ENCODE measurements around the gene DCST1.

DCST1 gene

GRCh38 chr1:154998201-154998780 is 35.3 kb upstream of the DCST1 start:
- Histone ChIP-seq H2AK5ac (ENCODE audit: low read length) (no peak overlapping the region), H3K27ac (ENCODE audit: low read depth, low read length) (no peak overlapping the region), H3K14ac (ENCODE audit: low read length) (no peak overlapping the region), H3K79me1 (ENCODE audit: low read length) (peaks cover 27% of the 10 kb centered on the region), H3K18ac (ENCODE audit: low read length) (no peak overlapping the region), H3K4ac (ENCODE audit: low read depth, low read length) (no peak overlapping the region), H3K23ac (ENCODE audit: low read length) (no peak overlapping the region), H3K27me3 (ENCODE audit: insufficient read depth, low read length) (no peaks in the 10 kb centered on the region), H4K8ac (ENCODE audit: low read depth, low read length) (no peak overlapping the region), H2AFZ (ENCODE audit: insufficient read depth, low read length, poor library complexity) (no peak overlapping the region), H2BK12ac (ENCODE audit: low read length) (no peak overlapping the region), H3K4me1 (ENCODE audit: control insufficient read depth in 1 of 2, insufficient read depth in 2 of 2, low read length in 2 of 2) (peaks cover 10 to 14% of the 10 kb centered on the region in 2 experiments), H3K36me3 (ENCODE audit: control insufficient read depth in 1 of 2, insufficient read depth in 2 of 2, low read length in 2 of 2) (no peaks in the 10 kb centered on the region), H3K79me2 (ENCODE audit: control insufficient read depth, insufficient read depth, low read length, poor library complexity) (peaks cover 11% of the 10 kb centered on the region), H3K9me3 (ENCODE audit: insufficient read depth, low read depth, low read length) (no peaks in the 10 kb centered on the region), H2BK5ac (ENCODE audit: low read depth, low read length, poor library complexity) (no peak overlapping the region), H3K4me3 (ENCODE audit: low read depth, low read length) (no peak overlapping the region), H4K12ac (ENCODE audit: low read depth, low read length) (no peak overlapping the region), H2BK120ac (ENCODE audit: insufficient read depth, low read length, poor library complexity) (no peak overlapping the region), H3K4me2 (ENCODE audit: low read length) (no peak overlapping the region), H3K9ac (ENCODE audit: low read length) (no peak overlapping the region), H4K91ac (ENCODE audit: low read depth, low read length) (no peak overlapping the region)
- DNase-seq: no peak
- no CpG with 5 or more reads among the region's 16 CpGs for WGBS (ENCODE audit: extremely low coverage, insufficient coverage, insufficient read length)

- no peaks in the 10 kb centered on the region for H3K9me3 ChIP-seq (ENCODE audit: insufficient read depth, low read depth, low read length)
- no peak overlapping the region for H2BK12ac ChIP-seq (ENCODE audit: low read length)
- peak overlapping the region; percentile 71 for H3K4me2 ChIP-seq (ENCODE audit: low read length)
- no peak overlapping the region for H4K91ac ChIP-seq (ENCODE audit: low read depth, low read length)
- WGBS (ENCODE audit: extremely low coverage, insufficient coverage, insufficient read length): no CpG with 5 or more reads among the region's 40 CpGs
- DNase-seq: peak; percentile 60 to 75
- H2AFZ ChIP-seq (ENCODE audit: insufficient read depth, low read length, poor library complexity): peak overlapping the region; percentile 71
- H3K27ac ChIP-seq (ENCODE audit: low read depth, low read length): no peak overlapping the region
- H3K79me1 ChIP-seq (ENCODE audit: low read length): peaks cover 33% of the 10 kb centered on the region
- H2AK5ac ChIP-seq (ENCODE audit: low read length): no peak overlapping the region
- no peak overlapping the region for H3K14ac ChIP-seq (ENCODE audit: low read length)
- no peak overlapping the region for H3K18ac ChIP-seq (ENCODE audit: low read length)
- no peak overlapping the region for H3K23ac ChIP-seq (ENCODE audit: low read length)
- peaks cover 10 to 14% of the 10 kb centered on the region in 2 experiments for H3K4me1 ChIP-seq (ENCODE audit: control insufficient read depth in 1 of 2, insufficient read depth in 2 of 2, low read length in 2 of 2)
- H2BK5ac ChIP-seq (ENCODE audit: low read depth, low read length, poor library complexity): no peak overlapping the region
- no peaks in the 10 kb centered on the region for H3K36me3 ChIP-seq (ENCODE audit: control insufficient read depth in 1 of 2, insufficient read depth in 2 of 2, low read length in 2 of 2)
- H3K79me2 ChIP-seq (ENCODE audit: control insufficient read depth, insufficient read depth, low read length, poor library complexity): peaks cover 15% of the 10 kb centered on the region
- H4K12ac ChIP-seq (ENCODE audit: low read depth, low read length): no peak overlapping the region
- no peak overlapping the region for H3K9ac ChIP-seq (ENCODE audit: low read length)
- no peaks in the 10 kb centered on the region for H3K27me3 ChIP-seq (ENCODE audit: insufficient read depth, low read length)
- H4K8ac ChIP-seq (ENCODE audit: low read depth, low read length): peak overlapping the region; percentile 23
- no peak overlapping the region for H3K4ac ChIP-seq (ENCODE audit: low read depth, low read length)
- no peak overlapping the region for H3K4me3 ChIP-seq (ENCODE audit: low read depth, low read length)
- peak overlapping the region; percentile 23 for H2BK120ac ChIP-seq (ENCODE audit: insufficient read depth, low read length, poor library complexity)
These were observed 34.6 kb upstream of the DCST1 start for GRCh38 chr1:154998818-154999570.

- DNase-seq: peak; percentile 60 to 70
- Histone ChIP-seq H3K4me2 (ENCODE audit: low read length) (peak overlapping the region; percentile 85), H4K12ac (ENCODE audit: low read depth, low read length) (peak overlapping the region; percentile 84), H2AFZ (ENCODE audit: insufficient read depth, low read length, poor library complexity) (peak overlapping the region; percentile 85), H4K8ac (ENCODE audit: low read depth, low read length) (peak overlapping the region; percentile 80), H3K18ac (ENCODE audit: low read length) (peak overlapping the region; percentile 95), H3K36me3 (ENCODE audit: control insufficient read depth in 1 of 2, insufficient read depth in 2 of 2, low read length in 2 of 2) (no peaks in the 10 kb centered on the region), H2BK5ac (ENCODE audit: low read depth, low read length, poor library complexity) (peak overlapping the region; percentile 91), H2BK120ac (ENCODE audit: insufficient read depth, low read length, poor library complexity) (peak overlapping the region; percentile 95), H3K9ac (ENCODE audit: low read length) (no peak overlapping the region), H3K9me3 (ENCODE audit: insufficient read depth, low read depth, low read length) (no peaks in the 10 kb centered on the region), H3K4me3 (ENCODE audit: low read depth, low read length) (peak overlapping the region; percentile 38), H2AK5ac (ENCODE audit: low read length) (peak overlapping the region; percentile 95), H3K14ac (ENCODE audit: low read length) (peak overlapping the region; percentile 82), H3K27ac (ENCODE audit: low read depth, low read length) (peak overlapping the region; percentile 90), H3K79me2 (ENCODE audit: control insufficient read depth, insufficient read depth, low read length, poor library complexity) (peaks cover 18% of the 10 kb centered on the region), H2BK12ac (ENCODE audit: low read length) (peak overlapping the region; percentile 98), H3K27me3 (ENCODE audit: insufficient read depth, low read length) (no peaks in the 10 kb centered on the region), H3K79me1 (ENCODE audit: low read length) (peaks cover 36% of the 10 kb centered on the region), H3K4ac (ENCODE audit: low read depth, low read length) (peak overlapping the region; percentile 90), H3K4me1 (ENCODE audit: control insufficient read depth in 1 of 2, insufficient read depth in 2 of 2, low read length in 2 of 2) (peaks cover 14% of the 10 kb centered on the region in 2 experiments), H4K91ac (ENCODE audit: low read depth, low read length) (peak overlapping the region; percentile 96), H3K23ac (ENCODE audit: low read length) (no peak overlapping the region)
- WGBS (ENCODE audit: extremely low coverage, insufficient coverage, insufficient read length): no CpG with 5 or more reads among the region's 50 CpGs
These were observed 33.8 kb upstream of the DCST1 start for GRCh38 chr1:154999571-155000410.

- peak overlapping the region; percentile 90 for H3K4ac ChIP-seq (ENCODE audit: low read depth, low read length)
- H3K14ac ChIP-seq (ENCODE audit: low read length): peak overlapping the region; percentile 82
- H3K4me2 ChIP-seq (ENCODE audit: low read length): peak overlapping the region; percentile 98
- H4K12ac ChIP-seq (ENCODE audit: low read depth, low read length): peak overlapping the region; percentile 94
- no peaks in the 10 kb centered on the region for H3K9me3 ChIP-seq (ENCODE audit: insufficient read depth, low read depth, low read length)
- peaks cover 36% of the 10 kb centered on the region for H3K79me1 ChIP-seq (ENCODE audit: low read length)
- H3K18ac ChIP-seq (ENCODE audit: low read length): peak overlapping the region; percentile 95
- peak overlapping the region; percentile 98 for H2BK12ac ChIP-seq (ENCODE audit: low read length)
- peaks cover 18% of the 10 kb centered on the region for H3K79me2 ChIP-seq (ENCODE audit: control insufficient read depth, insufficient read depth, low read length, poor library complexity)
- DNase-seq: no peak
- H4K91ac ChIP-seq (ENCODE audit: low read depth, low read length): peak overlapping the region; percentile 96
- H2AFZ ChIP-seq (ENCODE audit: insufficient read depth, low read length, poor library complexity): peak overlapping the region; percentile 85
- H3K23ac ChIP-seq (ENCODE audit: low read length): no peak overlapping the region
- H3K27ac ChIP-seq (ENCODE audit: low read depth, low read length): peak overlapping the region; percentile 96
- peak overlapping the region; percentile 38 for H3K4me3 ChIP-seq (ENCODE audit: low read depth, low read length)
- H2BK5ac ChIP-seq (ENCODE audit: low read depth, low read length, poor library complexity): peak overlapping the region; percentile 98
- no peaks in the 10 kb centered on the region for H3K36me3 ChIP-seq (ENCODE audit: control insufficient read depth in 1 of 2, insufficient read depth in 2 of 2, low read length in 2 of 2)
- H3K27me3 ChIP-seq (ENCODE audit: insufficient read depth, low read length): no peaks in the 10 kb centered on the region
- H2AK5ac ChIP-seq (ENCODE audit: low read length): peak overlapping the region; percentile 95
- peak overlapping the region; percentile 80 for H4K8ac ChIP-seq (ENCODE audit: low read depth, low read length)
- H3K4me1 ChIP-seq (ENCODE audit: control insufficient read depth in 1 of 2, insufficient read depth in 2 of 2, low read length in 2 of 2): peaks cover 14% of the 10 kb centered on the region in 2 experiments
- H2BK120ac ChIP-seq (ENCODE audit: insufficient read depth, low read length, poor library complexity): peak overlapping the region; percentile 95
- no peak overlapping the region for H3K9ac ChIP-seq (ENCODE audit: low read length)
- WGBS (ENCODE audit: extremely low coverage, insufficient coverage, insufficient read length): no CpG with 5 or more reads among the region's 13 CpGs
These were observed 33.3 kb upstream of the DCST1 start for GRCh38 chr1:155000411-155000725.
